GM12864 (cell line): ENCODE data around the gene RPLP2.
A peak's percentile ranks its signal among the peaks of the same experiment; 100 is the strongest.

Experiments
- DNase-seq: peaks from one replicate; pipeline ENCODE4 v3.0.0-alpha.2; 2011; ENCODE audit warnings: low read depth
- H3K4me3 ChIP-seq: 2 replicates; pipeline ENCODE4 v1.5.1; 2011; ENCODE audit warnings: mild to moderate bottlenecking, low read depth, low read length, control low read depth
- CTCF ChIP-seq: IDR thresholded peaks from 2 replicates; pipeline ENCODE4 v1.5.1; 2011; ENCODE audit warnings: low read depth, mild to moderate bottlenecking, moderate library complexity, low read length, control low read depth, inconsistent platforms; ENCODE audit errors: missing control alignments

RPLP2 gene

GRCh38 chr11:823441-824291, 13.9 kb downstream of the RPLP2 start:
- TF ChIP-seq CTCF = no peak
- H3K4me3 ChIP-seq = no peak overlapping the region
- DNase-seq = no peak

- no peak for TF ChIP-seq CTCF
- H3K4me3 ChIP-seq = no peak overlapping the region
- DNase-seq = no peak
These were observed 14.6 kb downstream of the RPLP2 start for GRCh38 chr11:824292-824880.

- H3K4me3 ChIP-seq = no peak overlapping the region
- no peak for TF ChIP-seq CTCF
- DNase-seq = no peak
These were observed 15.2 kb downstream of the RPLP2 start for GRCh38 chr11:824942-825341.

- no peak overlapping the region for H3K4me3 ChIP-seq
- no peak for TF ChIP-seq CTCF
- no peak for DNase-seq
These were observed 15.8 kb downstream of the RPLP2 start for GRCh38 chr11:825366-826226.

- no peak overlapping the region for H3K4me3 ChIP-seq
- no peak for TF ChIP-seq CTCF
- DNase-seq = no peak
These were observed 16.5 kb downstream of the RPLP2 start for GRCh38 chr11:826227-826621.

- H3K4me3 ChIP-seq = peak overlapping the region; percentile 70
- no peak for TF ChIP-seq CTCF
- no peak for DNase-seq
These were observed 17.0 kb downstream of the RPLP2 start for GRCh38 chr11:826836-827145.
